GM20000 (cell line): ENCODE measurements around the gene SLC9A1.
"Not testable (repeated sequence)": the region's sequence is repeated elsewhere in the genome, so short reads cannot be mapped to it uniquely, and the experiment has no call there.

Experiments used
- DNase-seq: peaks from one replicate; pipeline ENCODE4 v3.0.0; 2012; ENCODE audit warnings: low spot score
- TF ChIP-seq, protein P1 (sequence below): IDR thresholded peaks from 2 replicates; pipeline ENCODE4 v1.5.1; 2012; ENCODE audit warnings: mild to moderate bottlenecking, control low read depth; ENCODE audit errors: extremely low read depth, missing control alignments

The SLC9A1 gene

GRCh38 chr1:27176954-27177353 lies 22.0 kb upstream of the SLC9A1 start:
- TF ChIP-seq, protein P1, sequence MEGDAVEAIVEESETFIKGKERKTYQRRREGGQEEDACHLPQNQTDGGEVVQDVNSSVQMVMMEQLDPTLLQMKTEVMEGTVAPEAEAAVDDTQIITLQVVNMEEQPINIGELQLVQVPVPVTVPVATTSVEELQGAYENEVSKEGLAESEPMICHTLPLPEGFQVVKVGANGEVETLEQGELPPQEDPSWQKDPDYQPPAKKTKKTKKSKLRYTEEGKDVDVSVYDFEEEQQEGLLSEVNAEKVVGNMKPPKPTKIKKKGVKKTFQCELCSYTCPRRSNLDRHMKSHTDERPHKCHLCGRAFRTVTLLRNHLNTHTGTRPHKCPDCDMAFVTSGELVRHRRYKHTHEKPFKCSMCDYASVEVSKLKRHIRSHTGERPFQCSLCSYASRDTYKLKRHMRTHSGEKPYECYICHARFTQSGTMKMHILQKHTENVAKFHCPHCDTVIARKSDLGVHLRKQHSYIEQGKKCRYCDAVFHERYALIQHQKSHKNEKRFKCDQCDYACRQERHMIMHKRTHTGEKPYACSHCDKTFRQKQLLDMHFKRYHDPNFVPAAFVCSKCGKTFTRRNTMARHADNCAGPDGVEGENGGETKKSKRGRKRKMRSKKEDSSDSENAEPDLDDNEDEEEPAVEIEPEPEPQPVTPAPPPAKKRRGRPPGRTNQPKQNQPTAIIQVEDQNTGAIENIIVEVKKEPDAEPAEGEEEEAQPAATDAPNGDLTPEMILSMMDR: no peak
- no peak for DNase-seq

DNA sequence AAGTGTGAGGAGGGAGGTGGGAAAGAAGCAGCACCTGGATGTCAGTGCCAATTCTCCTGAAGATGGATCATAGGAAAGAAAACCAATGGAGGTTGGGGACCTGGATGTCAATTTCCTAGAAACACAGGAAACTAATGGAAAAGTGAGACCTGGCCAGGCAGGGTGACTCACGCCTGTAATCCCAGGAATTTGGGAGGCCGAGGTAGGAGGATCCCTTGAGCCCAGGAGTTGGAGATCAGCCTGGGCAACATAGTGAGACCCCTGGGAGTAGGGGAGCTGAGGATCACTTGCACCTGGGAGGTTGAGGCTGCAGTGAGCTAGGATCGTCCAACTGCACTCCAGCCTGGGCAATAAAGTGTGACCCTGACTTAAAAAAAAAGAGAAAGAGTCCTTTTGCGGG lies 21.4 kb upstream of the SLC9A1 start:
- TF ChIP-seq, protein P1: no peak
- no peak for DNase-seq

- not testable (repeated sequence) for DNase-seq
These were observed 18.1 kb upstream of the SLC9A1 start for GRCh38 chr1:27172992-27173391.

- TF ChIP-seq, protein P1: no peak
- DNase-seq: peak; percentile 2
These were observed 12.0 kb upstream of the SLC9A1 start for GRCh38 chr1:27166929-27167328.

DNA sequence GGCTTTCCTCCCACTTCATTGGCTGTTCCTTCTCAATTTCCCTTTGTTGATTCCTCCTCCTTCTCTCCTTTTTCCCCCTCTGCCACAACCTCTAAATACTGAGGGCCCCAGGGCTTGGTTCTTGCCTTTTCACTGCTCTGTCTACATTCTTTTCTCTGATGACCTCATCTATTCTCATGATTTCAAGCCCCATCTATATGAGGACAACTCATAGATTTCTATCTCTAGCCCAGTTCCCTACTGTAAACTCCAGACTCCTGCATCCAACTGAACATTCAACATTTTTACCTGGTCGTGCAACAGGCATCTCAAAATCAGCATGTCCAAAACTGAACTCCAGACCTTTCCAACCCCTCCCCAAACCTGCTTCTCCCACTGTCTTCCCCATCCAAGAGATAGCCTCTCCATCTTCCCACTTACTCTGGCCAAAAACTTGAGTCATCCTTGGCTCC lies 11.5 kb upstream of the SLC9A1 start:
- peak; percentile 4 for DNase-seq
- TF ChIP-seq, protein P1: no peak

GRCh38 chr1:27163093-27163492 lies 8.2 kb upstream of the SLC9A1 start:
- no peak for DNase-seq
- TF ChIP-seq, protein P1: no peak

GRCh38 chr1:27162090-27162489 lies 7.2 kb upstream of the SLC9A1 start:
- TF ChIP-seq, protein P1: no peak
- DNase-seq: no peak

- DNase-seq: peak; percentile 65
- TF ChIP-seq, protein P1: no peak
These were observed 6.7 kb upstream of the SLC9A1 start for GRCh38 chr1:27161594-27161993.
